ENCODE results near the gene KLF16.
"Not testable (repeated sequence)": the region's sequence is repeated elsewhere in the genome, so short reads cannot be mapped to it uniquely, and the experiment has no call there.

KLF16 gene

GRCh38 chr19:1884291-1884718 is 20.9 kb upstream of the KLF16 start:
- H3K4me3 ChIP-seq (ENCODE audit: low read depth, low read length): peak overlapping the region; percentile 96
- TF ChIP-seq, protein P1, sequence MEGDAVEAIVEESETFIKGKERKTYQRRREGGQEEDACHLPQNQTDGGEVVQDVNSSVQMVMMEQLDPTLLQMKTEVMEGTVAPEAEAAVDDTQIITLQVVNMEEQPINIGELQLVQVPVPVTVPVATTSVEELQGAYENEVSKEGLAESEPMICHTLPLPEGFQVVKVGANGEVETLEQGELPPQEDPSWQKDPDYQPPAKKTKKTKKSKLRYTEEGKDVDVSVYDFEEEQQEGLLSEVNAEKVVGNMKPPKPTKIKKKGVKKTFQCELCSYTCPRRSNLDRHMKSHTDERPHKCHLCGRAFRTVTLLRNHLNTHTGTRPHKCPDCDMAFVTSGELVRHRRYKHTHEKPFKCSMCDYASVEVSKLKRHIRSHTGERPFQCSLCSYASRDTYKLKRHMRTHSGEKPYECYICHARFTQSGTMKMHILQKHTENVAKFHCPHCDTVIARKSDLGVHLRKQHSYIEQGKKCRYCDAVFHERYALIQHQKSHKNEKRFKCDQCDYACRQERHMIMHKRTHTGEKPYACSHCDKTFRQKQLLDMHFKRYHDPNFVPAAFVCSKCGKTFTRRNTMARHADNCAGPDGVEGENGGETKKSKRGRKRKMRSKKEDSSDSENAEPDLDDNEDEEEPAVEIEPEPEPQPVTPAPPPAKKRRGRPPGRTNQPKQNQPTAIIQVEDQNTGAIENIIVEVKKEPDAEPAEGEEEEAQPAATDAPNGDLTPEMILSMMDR (IDR thresholded peaks at IDR 0.05; ENCODE audit: low read depth, low read length): no peak

DNA sequence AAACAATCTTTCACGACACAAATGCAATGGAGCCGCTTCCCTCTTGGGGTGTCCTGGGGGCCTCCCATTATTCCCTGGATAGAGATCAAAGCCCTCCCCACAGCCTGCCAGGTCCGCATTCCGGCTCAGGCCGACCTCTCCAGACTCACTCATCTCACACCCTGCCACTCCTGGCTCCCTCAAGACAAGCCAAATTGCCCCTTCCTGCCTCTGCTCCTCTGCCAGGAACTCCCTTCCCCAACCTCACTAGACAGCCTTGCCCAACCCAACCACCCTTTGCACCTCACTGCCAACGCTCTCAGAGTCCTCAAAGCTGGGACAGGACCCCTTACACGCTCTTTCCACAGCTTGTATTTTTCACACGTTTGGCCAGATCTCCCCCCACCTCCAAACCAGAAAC is 20.4 kb upstream of the KLF16 start:
- TF ChIP-seq, protein P1 (IDR thresholded peaks at IDR 0.05; ENCODE audit: low read depth, low read length): no peak

GRCh38 chr19:1882786-1883692 is 19.7 kb upstream of the KLF16 start:
- H3K4me3 ChIP-seq (ENCODE audit: low read depth, low read length): peak overlapping the region; percentile 96; the same call in 1 of the 2 replicates
- TF ChIP-seq, protein P1 (IDR thresholded peaks at IDR 0.05; ENCODE audit: low read depth, low read length): no peak

More for the DNA sequence above, 20.4 kb upstream of the KLF16 start:
- H3K4me3 ChIP-seq (ENCODE audit: low read depth, low read length): peak overlapping the region; percentile 96

GRCh38 chr19:1882089-1882785 is 18.9 kb upstream of the KLF16 start:
- H3K4me3 ChIP-seq (ENCODE audit: low read depth, low read length): no peak overlapping the region
- TF ChIP-seq, protein P1 (IDR thresholded peaks at IDR 0.05; ENCODE audit: low read depth, low read length): no peak

DNA sequence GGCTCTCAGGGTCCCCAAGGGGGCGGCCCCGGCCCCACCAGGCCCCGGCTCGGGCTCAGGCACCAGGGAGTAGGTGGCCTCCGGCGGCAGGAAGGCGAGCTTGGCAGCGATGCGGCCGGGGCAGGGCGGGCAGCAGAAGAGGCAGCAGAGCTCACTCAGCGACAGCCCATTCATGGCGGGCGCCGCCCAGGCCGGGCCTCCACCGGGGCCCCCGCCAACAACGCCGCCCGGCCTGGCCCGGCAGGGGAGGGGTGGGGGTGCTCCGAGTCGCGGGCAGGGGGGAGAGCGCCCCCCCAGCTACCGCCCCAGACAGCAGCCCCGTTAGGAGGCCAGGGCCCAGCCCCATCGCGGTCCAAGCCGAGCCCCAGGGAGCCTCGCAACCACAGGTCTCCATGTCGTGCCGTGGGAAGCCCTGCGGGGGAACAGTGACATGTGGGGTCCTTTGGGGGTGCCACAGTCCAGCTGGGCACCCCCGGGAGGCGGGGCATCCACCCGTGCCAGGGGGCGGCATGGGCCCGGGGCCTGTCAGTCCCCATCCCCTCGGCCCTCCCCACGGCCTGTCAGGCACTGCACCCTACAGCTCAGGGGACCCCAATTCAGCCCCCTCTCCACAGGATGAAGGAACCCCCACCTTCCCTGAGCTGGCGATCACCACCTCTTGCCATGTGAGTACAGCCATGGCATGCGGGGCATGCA is 18.2 kb upstream of the KLF16 start:
- H3K4me3 ChIP-seq (ENCODE audit: low read depth, low read length): not testable (repeated sequence)

- no peak overlapping the region for H3K4me3 ChIP-seq (ENCODE audit: low read depth, low read length)
- TF ChIP-seq, protein P1 (IDR thresholded peaks at IDR 0.05; ENCODE audit: low read depth, low read length): no peak
Measured at GRCh38 chr19:1880611-1881392, 17.4 kb upstream of the KLF16 start.

DNA sequence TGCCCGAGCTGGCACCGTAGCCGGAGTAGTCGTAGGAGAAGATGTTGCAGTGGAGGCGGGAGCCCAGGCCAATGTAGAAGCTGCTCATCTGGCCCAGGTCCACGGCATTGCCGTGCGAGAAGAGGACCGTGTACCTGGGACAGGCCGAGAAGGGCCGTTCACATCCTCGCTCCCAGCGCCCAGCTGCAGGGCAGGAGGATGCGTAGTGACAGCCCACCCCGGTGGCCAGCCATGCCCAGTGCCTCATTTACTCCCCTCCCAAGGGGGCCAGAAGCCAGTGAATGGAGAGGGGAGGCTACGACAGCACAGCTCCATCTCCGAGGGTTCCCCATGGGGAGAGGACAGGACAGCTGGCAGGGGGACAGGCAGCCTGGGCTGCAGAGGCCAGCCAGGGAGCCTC is 16.6 kb upstream of the KLF16 start:
- not testable (repeated sequence) for H3K4me3 ChIP-seq (ENCODE audit: low read depth, low read length)

GRCh38 chr19:1878583-1878982 is 15.2 kb upstream of the KLF16 start:
- not testable (repeated sequence) for H3K4me3 ChIP-seq (ENCODE audit: low read depth, low read length)

DNA sequence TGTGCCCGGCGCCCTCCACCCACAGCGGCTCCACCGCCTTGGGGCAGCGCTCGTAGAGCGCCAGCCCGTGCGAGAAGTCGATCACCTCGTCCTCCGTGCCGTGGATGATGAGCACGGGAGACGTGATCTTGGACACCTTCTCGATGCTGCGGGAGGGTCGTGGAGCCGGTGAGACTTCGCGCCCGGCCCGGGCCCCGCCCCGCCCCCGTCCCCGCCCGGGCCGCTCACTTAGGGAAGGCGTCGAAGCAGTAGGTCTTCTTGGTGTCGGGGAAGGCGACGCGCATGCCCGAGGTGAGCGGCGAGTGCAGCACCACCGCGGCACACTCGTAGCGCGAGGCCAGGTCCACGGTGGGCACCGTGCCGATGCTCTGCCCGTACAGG is 13.9 kb upstream of the KLF16 start:
- H3K4me3 ChIP-seq (ENCODE audit: low read depth, low read length): not testable (repeated sequence)

GRCh38 chr19:1876496-1877279 is 13.3 kb upstream of the KLF16 start:
- H3K4me3 ChIP-seq (ENCODE audit: low read depth, low read length): peak overlapping the region; percentile 97

Data from WI38 (cell line).